Calu3 (cell line): ENCODE data around the gene LMAN2. TPM values are rescaled to one million over a fixed set of nuclear protein-coding genes. Genes with fewer than 3 reads are reported as not detected.

Source experiments
- BruUV-seq: library from RNA; stranded (reverse); fragments of 400-500 nt; replicated peaks from 2 replicates; lab custom pipeline; 2021; lab: Mats Ljungman, UMichigan
- CTCF ChIA-PET: fragments of 300-600 bp; sonication (Branson Sonifier 250); formaldehyde crosslinking; loops from one replicate; lab custom pipeline; 2022; ENCODE audit warnings: antibody characterized with exemption; lab: Charles Lee
- DNase-seq: peaks from one replicate; pipeline ENCODE4 v3.0.0; 2022
- H3K27ac Mint-ChIP-seq: one replicate; pipeline ENCODE4 v1.8.0; 2022; ENCODE audit warnings: mixed read lengths; ENCODE audit not compliant: unreplicated experiment
- H3K27me3 Mint-ChIP-seq: one replicate; pipeline ENCODE4 v1.8.0; 2022; ENCODE audit warnings: mixed read lengths; ENCODE audit not compliant: unreplicated experiment
- H3K36me3 Mint-ChIP-seq: one replicate; pipeline ENCODE4 v1.8.0; 2022; ENCODE audit warnings: mild to moderate bottlenecking, moderate library complexity, mixed read lengths; ENCODE audit not compliant: insufficient read depth, unreplicated experiment
- H3K4me1 Mint-ChIP-seq: one replicate; pipeline ENCODE4 v1.8.0; 2022; ENCODE audit warnings: mild to moderate bottlenecking, low read depth, mixed read lengths; ENCODE audit not compliant: unreplicated experiment
- H3K4me3 Mint-ChIP-seq: one replicate; pipeline ENCODE4 v1.8.0; 2022; ENCODE audit warnings: mild to moderate bottlenecking, low read depth, moderate library complexity, mixed read lengths; ENCODE audit not compliant: unreplicated experiment
- H3K9me3 Mint-ChIP-seq: one replicate; pipeline ENCODE4 v1.8.0; 2022; ENCODE audit warnings: low read depth, mixed read lengths; ENCODE audit not compliant: unreplicated experiment
- CTCF ChIP-seq: fragments of 200-600 bp; IDR thresholded peaks from one replicate; pipeline ENCODE4 v1.8.0; 2022; ENCODE audit warnings: antibody characterized with exemption; ENCODE audit not compliant: unreplicated experiment
- intact Hi-C: fragments of 100-400 bp; cut with micrococcal nuclease; formaldehyde crosslinking; loops from one replicate; pipeline ENCODE4 v1.10.0; 2022; ENCODE audit not compliant: unreplicated experiment
- total RNA-seq: library from RNA; stranded (reverse); gene quantifications from 2 replicates; pipeline ENCODE4 v1.2.3, GENCODE V29; 2022

The LMAN2 gene
- total RNA-seq, 1 experiment from 2014 or later = 278 TPM

DNA sequence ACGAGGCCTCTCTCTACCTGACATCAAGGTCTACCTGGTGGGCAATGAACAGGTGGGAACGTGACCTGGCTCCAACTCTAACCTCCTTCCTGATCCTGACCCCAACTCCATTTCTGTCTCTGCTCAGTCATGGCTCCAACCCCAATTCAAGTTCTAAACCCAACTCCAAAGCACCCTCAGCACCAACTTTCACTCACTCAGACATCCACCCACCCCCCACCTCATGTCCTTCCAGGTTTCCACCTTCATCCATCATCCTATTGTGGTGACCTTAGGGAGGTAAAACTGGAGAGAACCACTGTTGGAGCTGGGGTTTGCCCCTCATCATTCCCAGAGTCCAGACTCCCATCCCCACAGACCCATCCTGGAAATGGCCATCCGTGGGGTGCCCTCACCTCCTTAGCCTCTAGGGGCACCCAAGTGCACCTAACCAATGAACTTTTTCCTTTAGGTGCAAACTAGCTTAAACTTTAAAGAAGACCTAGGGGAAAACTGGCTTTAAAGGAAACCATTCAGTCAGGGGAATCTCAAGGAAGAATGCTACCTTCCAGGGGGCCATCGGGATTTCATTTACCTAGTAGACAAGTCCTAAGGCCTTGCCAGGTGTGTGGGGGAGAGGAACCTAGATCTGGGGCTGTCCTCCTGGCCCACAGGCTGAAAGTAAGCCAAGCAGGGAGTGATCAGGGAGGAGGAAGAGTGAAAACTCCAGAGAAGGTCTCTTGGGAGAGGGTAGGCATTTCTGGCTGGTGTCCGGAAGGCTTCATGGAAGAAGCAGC is 17.6 kb upstream of the LMAN2 start:
- Mint-ChIP-seq H3K9me3 (no peaks in the 10 kb centered on the region), H3K27me3 (no peaks in the 10 kb centered on the region), H3K4me1 (peaks cover 20% of the 10 kb centered on the region), H3K27ac (peak overlapping the region; percentile 64), H3K4me3 (no peak overlapping the region), H3K36me3 (peaks cover 19% of the 10 kb centered on the region)
- intact Hi-C loops = no loop called here
- peak; percentile 87 for TF ChIP-seq CTCF
- no TSS peak for BruUV-seq
- CTCF ChIA-PET = interaction anchor here (0.6 to 3.8 kb wide), 7 partner anchors 10 to 86 kb away, joined by 3 to 46 read pairs (median 6); partner anchors contain the start of gene LMAN2
- DNase-seq = peak; percentile 72

DNA sequence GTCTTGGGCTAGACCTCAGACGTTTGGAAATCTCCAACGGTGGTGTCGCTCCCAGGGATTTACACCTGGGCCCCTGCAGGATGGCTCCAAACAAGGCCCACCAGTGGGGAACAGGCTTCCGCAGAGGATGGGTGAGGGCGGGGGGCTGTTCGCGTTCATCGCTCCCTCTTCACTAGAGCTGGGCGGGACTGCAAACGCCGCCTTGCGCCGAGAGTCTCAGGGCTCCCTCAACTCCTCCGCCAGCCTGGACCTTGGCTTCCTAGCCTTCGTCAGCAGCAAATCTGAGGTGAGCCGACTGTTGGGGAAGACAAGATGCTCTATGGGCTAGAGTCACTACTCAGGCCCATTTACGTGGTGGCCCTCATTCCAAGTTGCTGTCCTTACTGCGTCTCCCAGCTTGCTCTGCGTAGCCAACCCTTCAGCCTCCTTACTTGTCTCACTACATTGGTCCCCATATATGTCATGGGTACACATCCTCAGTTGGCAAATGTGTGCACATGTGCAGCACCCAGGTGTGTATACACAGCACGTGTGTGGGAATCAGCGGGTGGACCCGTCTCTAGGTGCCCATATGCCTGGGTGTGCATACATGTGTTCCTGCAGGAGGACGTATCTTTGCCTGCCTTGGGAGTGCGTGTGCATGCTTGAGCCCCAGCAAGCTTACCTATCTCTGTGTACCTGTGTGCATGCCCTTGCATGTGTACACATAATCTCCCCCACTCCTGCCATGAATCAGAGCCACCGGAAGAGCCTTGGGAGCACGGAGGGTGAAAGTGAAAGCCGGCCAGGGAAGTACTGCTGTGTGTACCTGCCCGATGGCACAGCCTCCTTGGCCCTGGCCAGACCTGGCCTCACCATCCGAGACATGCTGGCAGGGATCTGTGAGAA is 16.8 kb upstream of the LMAN2 start:
- BruUV-seq = no TSS peak
- CTCF ChIA-PET = interaction anchor here (0.6 to 3.8 kb wide), 6 partner anchors 10 to 87 kb away, joined by 3 to 46 read pairs (median 9); partner anchors contain the start of gene LMAN2
- Mint-ChIP-seq H3K4me1 (peaks cover 20% of the 10 kb centered on the region), H3K4me3 (no peak overlapping the region), H3K9me3 (no peaks in the 10 kb centered on the region), H3K36me3 (peaks cover 20% of the 10 kb centered on the region), H3K27me3 (no peaks in the 10 kb centered on the region), H3K27ac (no peak overlapping the region)
- no peak for TF ChIP-seq CTCF
- DNase-seq = no peak
- intact Hi-C loops = no loop called here

DNA sequence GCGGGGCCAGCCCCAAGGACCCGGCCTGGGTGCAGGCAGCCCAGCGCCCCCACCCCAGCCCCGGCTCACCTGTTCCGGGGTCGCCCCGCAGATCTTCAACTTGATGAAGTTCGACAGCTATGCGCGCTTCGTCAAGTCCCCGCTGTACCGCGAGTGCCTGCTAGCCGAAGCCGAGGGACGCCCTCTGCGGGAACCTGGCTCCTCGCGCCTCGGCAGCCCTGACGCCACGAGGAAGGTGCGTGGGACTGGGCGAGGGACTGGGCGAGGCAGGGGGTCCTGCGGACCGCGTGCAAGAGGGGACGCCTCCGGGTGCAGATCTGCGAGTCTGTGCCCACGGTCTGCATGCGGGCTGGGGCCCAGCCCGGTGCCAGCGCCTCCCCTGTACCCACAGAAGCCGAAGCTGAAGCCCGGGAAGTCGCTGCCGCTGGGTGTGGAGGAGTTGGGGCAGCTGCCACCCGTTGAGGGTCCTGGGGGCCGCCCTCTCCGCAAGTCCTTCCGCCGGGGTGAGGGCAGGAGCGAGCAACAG is 15.9 kb upstream of the LMAN2 start:
- intact Hi-C loops = no loop called here

More for the DNA sequence above, 15.9 kb upstream of the LMAN2 start:
- no peak for TF ChIP-seq CTCF
- Mint-ChIP-seq H3K4me3 (no peak overlapping the region), H3K27ac (no peak overlapping the region), H3K9me3 (no peaks in the 10 kb centered on the region), H3K36me3 (peaks cover 28% of the 10 kb centered on the region), H3K27me3 (no peaks in the 10 kb centered on the region), H3K4me1 (peaks cover 19% of the 10 kb centered on the region)
- no TSS peak for BruUV-seq
- DNase-seq = no peak
- CTCF ChIA-PET = interaction anchor here (1.4 kb wide), 1 partner anchor 23 kb away, joined by 3 read pairs; no protein-coding TSS in a partner anchor
